ENCODE data around the gene EFNA5.

DNA sequence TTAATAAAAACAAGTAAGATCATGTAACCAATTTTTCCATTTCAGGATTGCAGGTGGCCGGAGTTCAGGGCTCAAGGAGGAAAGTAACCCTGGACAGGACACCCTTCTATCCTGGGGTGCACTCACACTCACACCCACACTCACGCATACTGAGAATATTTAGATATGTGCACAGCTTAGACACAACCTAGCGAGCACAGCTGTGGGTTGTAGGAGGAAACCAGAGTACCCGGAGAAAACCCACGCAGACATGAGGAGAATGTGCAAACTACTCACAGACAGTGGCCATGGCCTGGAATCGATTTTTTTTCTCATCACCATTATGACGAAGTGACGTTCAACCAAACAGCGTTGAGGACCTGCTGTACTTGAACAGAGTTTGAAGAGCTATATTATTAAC, 4.5 kb upstream of the EFNA5 start:
- TF ChIP-seq CTCF (IDR thresholded peaks at IDR 0.05; ENCODE audit: low read depth, low read length), result no peak
- TF ChIP-seq POLR2A (IDR thresholded peaks at IDR 0.05; ENCODE audit: extremely low read depth, insufficient read length), result no peak

Data from NB4 (cell line).